Body of pancreas (tissue), 4 donors: ENCODE measurements around the gene PGM1.

Experiments used
- CTCF ChIP-seq, 7 experiments: fragments of 450-650 bp in 4 of 7; fragments of 200-600 bp in 3 of 7; sonication (generic) in 3 of 7; IDR thresholded peaks; one replicate each; pipeline ENCODE4 v1.5.1; 2016 to 2019; ENCODE audit warnings: antibody characterized with exemption in 7 of 7
- POLR2A ChIP-seq, 3 donors: fragments of 450-650 bp; IDR thresholded peaks; one replicate each; pipeline ENCODE4 v1.6.1; 2016; ENCODE audit warnings: antibody characterized with exemption in 3 of 3, mild to moderate bottlenecking in 2 of 3

DNA sequence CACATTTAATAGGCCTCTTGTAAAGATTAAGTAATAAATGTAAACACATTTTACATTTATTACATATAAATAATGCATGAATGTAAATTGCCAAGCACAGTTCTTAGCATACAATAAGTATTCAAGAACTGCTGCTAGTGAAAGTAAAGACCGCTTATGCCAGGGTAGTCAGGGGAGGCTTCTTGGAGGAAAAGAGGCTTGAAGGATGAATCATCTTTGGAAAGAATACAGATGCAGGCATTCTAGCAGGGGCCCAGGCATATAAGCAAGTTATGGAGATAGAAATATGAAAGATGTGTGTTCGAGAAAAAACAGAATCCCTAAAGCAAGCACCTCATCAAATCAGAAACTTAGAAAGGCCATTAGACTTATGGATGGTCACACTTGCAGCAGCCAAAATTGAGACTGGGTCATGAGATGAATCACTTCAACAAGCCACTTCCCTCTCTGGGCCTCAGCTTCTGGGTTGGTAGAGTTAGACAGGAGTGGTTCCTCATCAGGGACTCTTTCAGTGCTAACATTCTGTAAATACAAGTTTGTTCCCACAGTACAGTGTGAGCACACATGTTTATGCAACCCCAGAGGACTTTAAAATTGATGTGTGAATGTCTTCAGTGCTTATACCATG is 100.8 kb downstream of the PGM1 start:
- TF ChIP-seq CTCF (IDR thresholded peaks at IDR 0.05) (no peak), POLR2A (IDR thresholded peaks at IDR 0.05) (no peak)
